ENCODE results near the gene PRKACB.

The PRKACB gene

GRCh38 chr1:84108900-84109578 is 35.0 kb upstream of the PRKACB start:
- TF ChIP-seq CTCF (IDR thresholded peaks at IDR 0.05; ENCODE audit: low read depth, low read length, missing control alignments) = no peak
- no peak for DNase-seq (ENCODE audit: extremely low read depth, low read depth)
- H3K4me3 ChIP-seq (replicated peaks; ENCODE audit: low read depth, low read length) = no peak overlapping the region

- no peak for DNase-seq (ENCODE audit: extremely low read depth, low read depth)
- H3K4me3 ChIP-seq (replicated peaks; ENCODE audit: low read depth, low read length) = no peak overlapping the region
- no peak for TF ChIP-seq CTCF (IDR thresholded peaks at IDR 0.05; ENCODE audit: low read depth, low read length, missing control alignments)
Observed at GRCh38 chr1:84110629-84111028, 33.4 kb upstream of the PRKACB start.

GRCh38 chr1:84116558-84116957 is 27.5 kb upstream of the PRKACB start:
- DNase-seq (ENCODE audit: extremely low read depth, low read depth) = no peak
- H3K4me3 ChIP-seq (replicated peaks; ENCODE audit: low read depth, low read length) = no peak overlapping the region
- no peak for TF ChIP-seq CTCF (IDR thresholded peaks at IDR 0.05; ENCODE audit: low read depth, low read length, missing control alignments)

GRCh38 chr1:84117868-84118267 is 26.2 kb upstream of the PRKACB start:
- no peak for DNase-seq (ENCODE audit: extremely low read depth, low read depth)
- no peak overlapping the region for H3K4me3 ChIP-seq (replicated peaks; ENCODE audit: low read depth, low read length)
- no peak for TF ChIP-seq CTCF (IDR thresholded peaks at IDR 0.05; ENCODE audit: low read depth, low read length, missing control alignments)

- no peak overlapping the region for H3K4me3 ChIP-seq (replicated peaks; ENCODE audit: low read depth, low read length)
- no peak for TF ChIP-seq CTCF (IDR thresholded peaks at IDR 0.05; ENCODE audit: low read depth, low read length, missing control alignments)
- DNase-seq (ENCODE audit: extremely low read depth, low read depth) = no peak
Observed at GRCh38 chr1:84121360-84121759, 22.7 kb upstream of the PRKACB start.

GRCh38 chr1:84122780-84123382 is 21.2 kb upstream of the PRKACB start:
- TF ChIP-seq CTCF (IDR thresholded peaks at IDR 0.05; ENCODE audit: low read depth, low read length, missing control alignments) = peak; percentile 68
- H3K4me3 ChIP-seq (replicated peaks; ENCODE audit: low read depth, low read length) = no peak overlapping the region
- peak; percentile 16 for DNase-seq (ENCODE audit: extremely low read depth, low read depth)

All from HFF-Myc (cell line).